Measurements from ENCODE around the gene MFNG.

MFNG gene

GRCh38 chr22:37442537-37442936 is 43.6 kb downstream of the MFNG start:
- no peak overlapping the region for H3K4me3 ChIP-seq (ENCODE audit: low read depth, low read length)
- DNase-seq (ENCODE audit: low read depth): no peak
- TF ChIP-seq CTCF (IDR thresholded peaks at IDR 0.05; ENCODE audit: low read depth, low read length, missing control alignments): no peak
- in situ Hi-C loops (cut with HindIII; ENCODE audit: low sequenced_read_pairs): no loop called here

GRCh38 chr22:37442135-37442534 is 44.0 kb downstream of the MFNG start:
- H3K4me3 ChIP-seq (ENCODE audit: low read depth, low read length): no peak overlapping the region
- in situ Hi-C loops (cut with HindIII; ENCODE audit: low sequenced_read_pairs): no loop called here
- no peak for DNase-seq (ENCODE audit: low read depth)
- no peak for TF ChIP-seq CTCF (IDR thresholded peaks at IDR 0.05; ENCODE audit: low read depth, low read length, missing control alignments)

- H3K4me3 ChIP-seq (ENCODE audit: low read depth, low read length): no peak overlapping the region
- in situ Hi-C loops (cut with HindIII; ENCODE audit: low sequenced_read_pairs): no loop called here
- DNase-seq (ENCODE audit: low read depth): no peak
- no peak for TF ChIP-seq CTCF (IDR thresholded peaks at IDR 0.05; ENCODE audit: low read depth, low read length, missing control alignments)
Observed at GRCh38 chr22:37440875-37441274, 45.3 kb downstream of the MFNG start.

- in situ Hi-C loops (cut with HindIII; ENCODE audit: low sequenced_read_pairs): no loop called here
- TF ChIP-seq CTCF (IDR thresholded peaks at IDR 0.05; ENCODE audit: low read depth, low read length, missing control alignments): no peak
- H3K4me3 ChIP-seq (ENCODE audit: low read depth, low read length): no peak overlapping the region
- no peak for DNase-seq (ENCODE audit: low read depth)
Observed at GRCh38 chr22:37439347-37439746, 46.8 kb downstream of the MFNG start.

GRCh38 chr22:37435970-37436603 is 50.1 kb downstream of the MFNG start:
- in situ Hi-C loops (cut with HindIII; ENCODE audit: low sequenced_read_pairs): no loop called here
- no peak overlapping the region for H3K4me3 ChIP-seq (ENCODE audit: low read depth, low read length)
- TF ChIP-seq CTCF (IDR thresholded peaks at IDR 0.05; ENCODE audit: low read depth, low read length, missing control alignments): no peak
- no peak for DNase-seq (ENCODE audit: low read depth)

- no peak overlapping the region for H3K4me3 ChIP-seq (ENCODE audit: low read depth, low read length)
- TF ChIP-seq CTCF (IDR thresholded peaks at IDR 0.05; ENCODE audit: low read depth, low read length, missing control alignments): no peak
- in situ Hi-C loops (cut with HindIII; ENCODE audit: low sequenced_read_pairs): no loop called here
- no peak for DNase-seq (ENCODE audit: low read depth)
Observed at GRCh38 chr22:37433786-37434185, 52.4 kb downstream of the MFNG start.

- no peak for TF ChIP-seq CTCF (IDR thresholded peaks at IDR 0.05; ENCODE audit: low read depth, low read length, missing control alignments)
- no peak overlapping the region for H3K4me3 ChIP-seq (ENCODE audit: low read depth, low read length)
- in situ Hi-C loops (cut with HindIII; ENCODE audit: low sequenced_read_pairs): no loop called here
- no peak for DNase-seq (ENCODE audit: low read depth)
Observed at GRCh38 chr22:37432708-37433054, 53.5 kb downstream of the MFNG start.
